Large intestine (tissue), 3 donors: ENCODE data around the gene KAZN. TPM values are rescaled to one million over a fixed set of nuclear protein-coding genes. Genes with fewer than 3 reads are reported as not detected.
A peak's percentile ranks its signal among the peaks of the same experiment; 100 is the strongest.

ENCODE experiments used
- DNase-seq, 2 donors: peaks; one replicate each; pipeline versions ENCODE4 v3.0.0 to v3.0.0-alpha.2; 2013
- H3K27ac ChIP-seq: one replicate; pipeline ENCODE4 v1.5.1; 2013; ENCODE audit warnings: low read length
- H3K27me3 ChIP-seq: 2 replicates; pipeline ENCODE4 v1.6.1; 2013; ENCODE audit warnings: low read length; ENCODE audit not compliant: control insufficient read depth, insufficient read depth
- H3K36me3 ChIP-seq: 2 replicates; pipeline ENCODE4 v1.6.1; 2013; ENCODE audit warnings: low read length; ENCODE audit not compliant: control insufficient read depth, insufficient read depth
- H3K4me1 ChIP-seq: one replicate; pipeline ENCODE4 v1.6.1; 2013; ENCODE audit warnings: low read length; ENCODE audit not compliant: control insufficient read depth, insufficient read depth
- H3K4me3 ChIP-seq: one replicate; pipeline ENCODE4 v1.5.1; 2013; ENCODE audit warnings: low read length
- H3K9me3 ChIP-seq: one replicate; pipeline ENCODE4 v1.6.1; 2013; ENCODE audit warnings: mild to moderate bottlenecking, low read depth, low read length, moderate library complexity; ENCODE audit not compliant: control insufficient read depth
- WGBS: methylation state at CpG from one replicate; pipeline ENCODE4 v1.1.5; 2013; ENCODE audit warnings: low lambda C conversion rate; ENCODE audit not compliant: insufficient coverage; 5-methylcytosine and 5-hydroxymethylcytosine counted together
- polyA plus RNA-seq: library from polyadenylated mRNA; unstranded; fragments of 120-200 nt; gene quantifications from one replicate; pipeline ENCODE4 v1.2.1, GENCODE V29; 2013

The KAZN gene
- polyA plus RNA-seq, 1 donor, result 30.4 TPM

GRCh38 chr1:14891991-14892390 is 293.5 kb downstream of the KAZN start:
- no peak overlapping the region for H3K27ac ChIP-seq
- H3K4me1 ChIP-seq, result peaks cover 8% of the 10 kb centered on the region
- no peaks in the 10 kb centered on the region for H3K36me3 ChIP-seq
- no peaks in the 10 kb centered on the region for H3K27me3 ChIP-seq
- H3K4me3 ChIP-seq, result no peak overlapping the region
- no peak for DNase-seq
- no CpG with 5 or more reads among the region's 4 CpGs for WGBS
- H3K9me3 ChIP-seq, result no peaks in the 10 kb centered on the region

GRCh38 chr1:14894811-14895560 is 296.5 kb downstream of the KAZN start:
- peak in 1 of 2 donors; percentile 32 for DNase-seq
- no peaks in the 10 kb centered on the region for H3K9me3 ChIP-seq
- H3K27me3 ChIP-seq, result no peaks in the 10 kb centered on the region
- WGBS, result no CpG with 5 or more reads among the region's 11 CpGs
- H3K4me1 ChIP-seq, result peaks cover 8% of the 10 kb centered on the region
- H3K27ac ChIP-seq, result no peak overlapping the region
- no peak overlapping the region for H3K4me3 ChIP-seq
- no peaks in the 10 kb centered on the region for H3K36me3 ChIP-seq

- no peaks in the 10 kb centered on the region for H3K36me3 ChIP-seq
- no peaks in the 10 kb centered on the region for H3K9me3 ChIP-seq
- H3K4me3 ChIP-seq, result no peak overlapping the region
- DNase-seq, result no peak
- no CpG with 5 or more reads among the region's 4 CpGs for WGBS
- no peaks in the 10 kb centered on the region for H3K27me3 ChIP-seq
- peaks cover 8% of the 10 kb centered on the region for H3K4me1 ChIP-seq
- no peak overlapping the region for H3K27ac ChIP-seq
Measured at GRCh38 chr1:14895727-14896126, 297.2 kb downstream of the KAZN start.

GRCh38 chr1:14896381-14897079 is 298.0 kb downstream of the KAZN start:
- H3K9me3 ChIP-seq, result no peaks in the 10 kb centered on the region
- H3K4me3 ChIP-seq, result no peak overlapping the region
- no peaks in the 10 kb centered on the region for H3K27me3 ChIP-seq
- no peak overlapping the region for H3K27ac ChIP-seq
- peaks cover 8% of the 10 kb centered on the region for H3K4me1 ChIP-seq
- DNase-seq, result no peak
- H3K36me3 ChIP-seq, result no peaks in the 10 kb centered on the region
- no CpG with 5 or more reads among the region's 3 CpGs for WGBS

GRCh38 chr1:14897080-14897449 is 298.6 kb downstream of the KAZN start:
- H3K4me3 ChIP-seq, result no peak overlapping the region
- H3K9me3 ChIP-seq, result no peaks in the 10 kb centered on the region
- H3K4me1 ChIP-seq, result peaks cover 8% of the 10 kb centered on the region
- no peaks in the 10 kb centered on the region for H3K36me3 ChIP-seq
- no peak overlapping the region for H3K27ac ChIP-seq
- no peak for DNase-seq
- no peaks in the 10 kb centered on the region for H3K27me3 ChIP-seq

GRCh38 chr1:14897547-14897946 is 299.1 kb downstream of the KAZN start:
- Histone ChIP-seq H3K4me1 (peaks cover 8% of the 10 kb centered on the region), H3K9me3 (no peaks in the 10 kb centered on the region), H3K4me3 (no peak overlapping the region), H3K36me3 (no peaks in the 10 kb centered on the region), H3K27me3 (no peaks in the 10 kb centered on the region), H3K27ac (no peak overlapping the region)
- WGBS, result 100% methylated on average over 1 of the region's 4 CpGs
- no peak for DNase-seq

GRCh38 chr1:14897997-14898645 is 299.6 kb downstream of the KAZN start:
- no peak overlapping the region for H3K27ac ChIP-seq
- no peaks in the 10 kb centered on the region for H3K27me3 ChIP-seq
- H3K4me1 ChIP-seq, result peaks cover 8% of the 10 kb centered on the region
- no peaks in the 10 kb centered on the region for H3K36me3 ChIP-seq
- no peak overlapping the region for H3K4me3 ChIP-seq
- H3K9me3 ChIP-seq, result no peaks in the 10 kb centered on the region
- DNase-seq, result no peak
- 100% methylated on average over 2 of the region's 7 CpGs for WGBS

GRCh38 chr1:14899686-14900085 is 301.2 kb downstream of the KAZN start:
- no peaks in the 10 kb centered on the region for H3K36me3 ChIP-seq
- H3K27me3 ChIP-seq, result no peaks in the 10 kb centered on the region
- no peaks in the 10 kb centered on the region for H3K9me3 ChIP-seq
- H3K27ac ChIP-seq, result no peak overlapping the region
- H3K4me3 ChIP-seq, result no peak overlapping the region
- DNase-seq, result no peak
- 83% methylated on average over 6 of the region's 11 CpGs for WGBS
- peaks cover 8% of the 10 kb centered on the region for H3K4me1 ChIP-seq

GRCh38 chr1:14901371-14901954 is 303.0 kb downstream of the KAZN start:
- DNase-seq, result no peak
- H3K4me1 ChIP-seq, result no peaks in the 10 kb centered on the region
- no peak overlapping the region for H3K4me3 ChIP-seq
- no peaks in the 10 kb centered on the region for H3K9me3 ChIP-seq
- no peak overlapping the region for H3K27ac ChIP-seq
- H3K36me3 ChIP-seq, result no peaks in the 10 kb centered on the region
- H3K27me3 ChIP-seq, result no peaks in the 10 kb centered on the region
- no CpG with 5 or more reads among the region's 8 CpGs for WGBS

GRCh38 chr1:14903922-14904321 is 305.4 kb downstream of the KAZN start:
- no CpG with 5 or more reads among the region's 13 CpGs for whole genome bisulfite sequencing
- Histone ChIP-seq H3K4me1 (no peaks in the 10 kb centered on the region), H3K4me3 (no peak overlapping the region), H3K27ac (no peak overlapping the region), H3K36me3 (no peaks in the 10 kb centered on the region), H3K27me3 (no peaks in the 10 kb centered on the region), H3K9me3 (no peaks in the 10 kb centered on the region)
- no peak for DNase-seq
